Liver (tissue), 9 donors: ENCODE results near the gene RTN3. TPM values are rescaled to one million over a fixed set of nuclear protein-coding genes. Genes with fewer than 3 reads are reported as not detected.

ENCODE experiments used
- DNase-seq: peaks from one replicate; pipeline ENCODE4 v3.0.0-alpha.2; 2017; ENCODE audit warnings: low spot score
- H3K27ac ChIP-seq, 2 donors: one replicate each; pipeline ENCODE4 v1.7.0; 2013; ENCODE audit warnings: inconsistent platforms in 2 of 2, low read length in 2 of 2, control low read depth in 1 of 2, low read depth in 1 of 2, mild to moderate bottlenecking in 1 of 2
- H3K27me3 ChIP-seq, 4 donors: one replicate each; pipeline versions ENCODE4 v1.6.1 to v1.7.0; 2013; ENCODE audit warnings: low read length in 3 of 4, inconsistent platforms in 1 of 4, mild to moderate bottlenecking in 1 of 4, moderate library complexity in 1 of 4; ENCODE audit not compliant: control insufficient read depth in 4 of 4, insufficient read depth in 4 of 4
- H3K36me3 ChIP-seq, 4 donors: one replicate each; pipeline versions ENCODE4 v1.6.1 to v1.7.0; 2013; ENCODE audit warnings: low read length in 3 of 4, mild to moderate bottlenecking in 3 of 4, low read depth in 1 of 4, moderate library complexity in 1 of 4; ENCODE audit not compliant: control insufficient read depth in 4 of 4, insufficient read depth in 3 of 4
- H3K4me1 ChIP-seq, 4 donors: one replicate each; pipeline versions ENCODE4 v1.6.1 to v1.7.0; 2013; ENCODE audit warnings: low read length in 3 of 4, mild to moderate bottlenecking in 3 of 4, moderate library complexity in 1 of 4; ENCODE audit not compliant: control insufficient read depth in 4 of 4, insufficient read depth in 4 of 4
- H3K4me3 ChIP-seq, 3 donors: one replicate each; pipeline versions ENCODE4 v1.6.1 to v1.7.0; 2013; ENCODE audit warnings: low read length in 3 of 3, control low read depth in 1 of 3, low read depth in 1 of 3, mild to moderate bottlenecking in 1 of 3
- H3K9ac ChIP-seq, 2 donors: one replicate each; pipeline ENCODE4 v1.7.0; 2013; ENCODE audit warnings: low read length in 2 of 2, mild to moderate bottlenecking in 2 of 2, moderate library complexity in 2 of 2, control low read depth in 1 of 2, low read depth in 1 of 2
- H3K9me3 ChIP-seq, 4 donors: one replicate each; pipeline versions ENCODE4 v1.6.1 to v1.7.0; 2013; ENCODE audit warnings: low read length in 3 of 4; ENCODE audit not compliant: control insufficient read depth in 4 of 4
- EGR1 ChIP-seq, 2 donors: IDR thresholded peaks; 2 replicates each; pipeline ENCODE4 v1.6.1; 2016 to 2018; ENCODE audit warnings: antibody characterized with exemption in 2 of 2, low read depth in 2 of 2
- FOXA2 ChIP-seq: IDR thresholded peaks from 2 replicates; pipeline ENCODE4 v1.6.1; 2016; ENCODE audit warnings: antibody characterized with exemption
- GABPA ChIP-seq, 2 donors: IDR thresholded peaks in 1 of 2; conservative IDR thresholded peaks in 1 of 2; 2 replicates each; pipeline ENCODE4 v1.6.1; 2016; ENCODE audit warnings: antibody characterized with exemption in 2 of 2, mild to moderate bottlenecking in 1 of 2, moderate library complexity in 1 of 2
- HNF4A ChIP-seq, 2 donors: conservative IDR thresholded peaks; 2 replicates each; pipeline ENCODE4 v1.6.1; 2016; ENCODE audit warnings: antibody characterized with exemption in 2 of 2, mild to moderate bottlenecking in 2 of 2
- JUND ChIP-seq, 2 donors: IDR thresholded peaks; 2 replicates each; pipeline ENCODE4 v1.6.1; 2016; ENCODE audit warnings: antibody characterized with exemption in 2 of 2
- REST ChIP-seq: IDR thresholded peaks from 2 replicates; pipeline ENCODE4 v1.6.1; 2016; ENCODE audit warnings: antibody characterized with exemption, mild to moderate bottlenecking
- TAF1 ChIP-seq: conservative IDR thresholded peaks from 2 replicates; pipeline ENCODE4 v1.6.1; 2016; ENCODE audit warnings: antibody characterized with exemption, mild to moderate bottlenecking
- ZBTB33 ChIP-seq: IDR thresholded peaks from 2 replicates; pipeline ENCODE4 v1.6.1; 2016; ENCODE audit warnings: antibody characterized with exemption
- WGBS: extraction: QIAGEN DNeasy Blood & Tissue Kit; methylation state at CpG from one replicate; pipeline ENCODE4 v1.1.7; 2013; 5-methylcytosine and 5-hydroxymethylcytosine counted together
- polyA plus RNA-seq, 2 donors: library from polyadenylated mRNA; stranded (reverse) in 1 of 2; unstranded in 1 of 2; fragments of 200-250 nt in 1 of 2; fragments of >200 nt in 1 of 2; fragmentation: Nextera tagmentation in 1 of 2; extraction: Ambion mirVana in 1 of 2; gene quantifications; one replicate each; pipeline versions ENCODE4 v1.2.1 to v1.2.3, GENCODE V29; 2013 to 2015
- total RNA-seq, 2 donors: library from RNA; depleted of rRNA; stranded (reverse); fragments of >200 nt; gene quantifications; one replicate each; pipeline ENCODE4 v1.2.3, GENCODE V29; 2014
- donor health status: healthy.
- donor health status: healthy.
- donor health status: healthy.
- donor health status: healthy.
- donor health status: healthy.

The RTN3 gene
- total and polyA plus RNA-seq, 4 donors, result 29.7 to 49.3 (median 31.4) TPM

- no peaks in the 10 kb centered on the region for H3K9me3 ChIP-seq
- TF ChIP-seq ZBTB33, result no peak
- DNase-seq, result no peak
- H3K4me1 ChIP-seq, result peaks cover 0 to 5% (median 0%) of the 10 kb centered on the region in 4 donors
- H3K9ac ChIP-seq, result no peak overlapping the region
- H3K27me3 ChIP-seq, result no peaks in the 10 kb centered on the region
- WGBS, result 90% methylated on average over 1 of the region's 1 CpG
- H3K36me3 ChIP-seq, result no peaks in the 10 kb centered on the region
- no peak overlapping the region for H3K27ac ChIP-seq
- H3K4me3 ChIP-seq, result no peak overlapping the region
Observed at GRCh38 chr11:63785823-63786222, 104.5 kb downstream of the RTN3 start.

DNA sequence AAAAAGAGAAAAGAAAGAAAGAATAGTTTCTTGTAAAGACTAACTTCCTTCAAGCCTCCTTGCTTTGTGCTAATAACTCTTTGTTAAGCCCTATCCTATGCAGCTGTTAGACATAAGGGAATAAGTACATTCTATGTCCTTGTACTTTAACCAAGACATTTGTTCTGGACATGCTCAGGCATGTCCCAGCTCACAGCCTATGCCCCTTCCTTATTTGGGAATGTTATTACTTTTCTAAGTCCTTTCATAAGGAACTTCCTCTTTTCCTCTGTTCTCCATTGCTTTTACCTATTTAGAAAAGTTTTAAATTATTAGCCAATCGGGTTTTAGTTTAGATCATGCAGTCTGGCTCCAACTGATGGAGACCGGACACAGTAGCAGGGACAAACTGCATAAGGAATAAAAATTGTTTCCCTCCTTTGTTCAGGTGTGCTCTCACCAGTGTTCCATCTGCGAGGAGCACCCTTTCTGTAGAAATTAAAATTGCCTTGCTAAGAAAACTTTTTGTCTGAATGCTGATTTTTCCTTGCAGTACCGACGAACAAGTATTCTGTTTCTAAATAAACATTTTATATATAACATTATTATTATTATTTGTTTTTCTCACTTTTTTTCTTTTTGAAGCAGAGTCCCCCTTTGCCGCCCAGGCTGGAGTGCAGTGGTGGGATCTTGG is 110.3 kb downstream of the RTN3 start:
- H3K9ac ChIP-seq, result no peak overlapping the region
- no peaks in the 10 kb centered on the region for H3K27me3 ChIP-seq
- H3K36me3 ChIP-seq, result no peaks in the 10 kb centered on the region
- peaks cover 0 to 9% (median 3%) of the 10 kb centered on the region in 4 donors for H3K9me3 ChIP-seq
- no peak overlapping the region for H3K27ac ChIP-seq
- DNase-seq, result no peak
- TF ChIP-seq TAF1 (no peak), HNF4A (conservative IDR thresholded peaks at IDR 0.05) (no peak), REST (no peak), JUND (IDR thresholded peaks at IDR 0.05) (no peak), GABPA (IDR thresholded peaks at IDR 0.05 in 1 of 2, conservative IDR thresholded peaks at IDR 0.05 in 1 of 2) (no peak)
- H3K4me1 ChIP-seq, result no peaks in the 10 kb centered on the region
- WGBS, result 95% methylated on average over 6 of the region's 6 CpGs
- H3K4me3 ChIP-seq, result no peak overlapping the region

DNA sequence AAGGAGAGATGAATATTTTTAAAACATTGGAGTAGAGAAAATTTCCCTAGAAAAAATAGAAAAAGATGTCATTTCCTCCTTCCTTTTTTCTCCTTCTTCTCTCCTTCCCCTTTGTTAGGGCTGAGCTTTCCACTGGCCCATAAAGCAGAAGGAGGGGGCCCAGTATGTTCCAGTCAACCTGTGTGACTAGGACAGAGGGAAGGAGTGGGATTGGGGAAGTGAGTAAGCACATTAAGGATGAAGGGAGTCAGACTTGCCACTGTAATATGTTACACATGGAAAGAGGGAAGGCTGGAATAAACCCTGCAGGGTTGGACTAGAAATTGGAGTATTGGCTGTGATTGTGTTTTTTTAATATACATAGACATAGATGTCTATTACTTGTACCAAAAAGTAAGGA is 111.9 kb downstream of the RTN3 start:
- no peak overlapping the region for H3K9ac ChIP-seq
- no peaks in the 10 kb centered on the region for H3K27me3 ChIP-seq
- TF ChIP-seq FOXA2 (no peak), EGR1 (IDR thresholded peaks at IDR 0.05; ENCODE audit: low read depth in 2 of 2) (no peak)
- DNase-seq, result no peak
- H3K27ac ChIP-seq, result no peak overlapping the region
- H3K9me3 ChIP-seq, result peaks cover 0 to 9% (median 3%) of the 10 kb centered on the region in 4 donors
- no peak overlapping the region for H3K4me3 ChIP-seq
- no peaks in the 10 kb centered on the region for H3K4me1 ChIP-seq
- H3K36me3 ChIP-seq, result no peaks in the 10 kb centered on the region
